Renal pelvis (tissue), 4 donors: ENCODE results near the gene TK1. TPM values are rescaled to one million over a fixed set of nuclear protein-coding genes. Genes with fewer than 3 reads are reported as not detected.
A peak's percentile ranks its signal among the peaks of the same experiment; 100 is the strongest.

Experiments used
- DNase-seq: peaks from one replicate; pipeline ENCODE4 v3.0.0-alpha.2; 2013
- polyA plus RNA-seq, 3 donors: library from polyadenylated mRNA; unstranded; fragments of 120-200 nt; gene quantifications; one replicate each; pipeline ENCODE4 v1.2.1, GENCODE V29; 2013; ENCODE audit not compliant: insufficient read length in 3 of 3

TK1 gene
- polyA plus RNA-seq, 3 donors: 32.5 to 38.5 (median 33.1) TPM

GRCh38 chr17:78225088-78225865 is 38.4 kb upstream of the TK1 start:
- DNase-seq: no peak

GRCh38 chr17:78224231-78225087 is 37.6 kb upstream of the TK1 start:
- DNase-seq: no peak

GRCh38 chr17:78223765-78224164 is 36.9 kb upstream of the TK1 start:
- no peak for DNase-seq

GRCh38 chr17:78223061-78223460 is 36.2 kb upstream of the TK1 start:
- DNase-seq: no peak

- no peak for DNase-seq
These were observed 32.7 kb upstream of the TK1 start for GRCh38 chr17:78219396-78220150.

- DNase-seq: no peak
These were observed 27.8 kb upstream of the TK1 start for GRCh38 chr17:78214706-78215061.

- peak; percentile 87 for DNase-seq
These were observed 27.3 kb upstream of the TK1 start, which contains the start of gene BIRC5 for GRCh38 chr17:78214016-78214705. Gene BIRC5 (plus strand): TSS chr17:78214253. CDS start chr17:78214317, 64 bp downstream.

- DNase-seq: no peak
These were observed 24.2 kb upstream of the TK1 start for GRCh38 chr17:78211032-78211431.

GRCh38 chr17:78210111-78210510 is 23.3 kb upstream of the TK1 start:
- no peak for DNase-seq

- no peak for DNase-seq
These were observed 21.6 kb upstream of the TK1 start for GRCh38 chr17:78208486-78208885.

- DNase-seq: no peak
These were observed 19.4 kb upstream of the TK1 start for GRCh38 chr17:78206298-78206697.

- no peak for DNase-seq
These were observed 18.4 kb upstream of the TK1 start for GRCh38 chr17:78205124-78205775.

GRCh38 chr17:78204387-78205123 is 17.7 kb upstream of the TK1 start:
- DNase-seq: no peak

GRCh38 chr17:78202666-78203065 is 15.8 kb upstream of the TK1 start:
- no peak for DNase-seq

GRCh38 chr17:78200451-78200850 is 13.6 kb upstream of the TK1 start:
- DNase-seq: no peak

- no peak for DNase-seq
These were observed 10.4 kb upstream of the TK1 start for GRCh38 chr17:78197147-78197832.

GRCh38 chr17:78196716-78197115 is 9.9 kb upstream of the TK1 start:
- DNase-seq: no peak

- no peak for DNase-seq
These were observed 716 bp downstream of the TK1 start for GRCh38 chr17:78185981-78186691.

GRCh38 chr17:78184868-78185267 is 2.0 kb downstream of the TK1 start:
- no peak for DNase-seq
